NB4 (cell line): ENCODE data around the gene RNU7-1.

ENCODE experiments used
- DNase-seq: peaks from one replicate; pipeline ENCODE4 v3.0.0; 2010; ENCODE audit warnings: low read depth
- H3K4me3 ChIP-seq: one replicate; pipeline ENCODE4 v1.5.1; 2011; ENCODE audit warnings: mild to moderate bottlenecking, low read depth, low read length, moderate library complexity
- CTCF ChIP-seq: IDR thresholded peaks from one replicate; pipeline ENCODE4 v1.5.1; 2012; ENCODE audit warnings: low read depth, low read length
- MYC ChIP-seq: IDR thresholded peaks from 2 replicates; pipeline ENCODE4 v1.6.1; 2011; ENCODE audit warnings: low read depth, low read length
- POLR2A ChIP-seq: IDR thresholded peaks from 2 replicates; pipeline ENCODE4 v1.6.1; 2011; ENCODE audit warnings: mild to moderate bottlenecking; ENCODE audit not compliant: insufficient read length; ENCODE audit errors: extremely low read depth
- TF ChIP-seq, protein P1 (sequence below): IDR thresholded peaks from 2 replicates; pipeline ENCODE4 v1.6.1; 2011; ENCODE audit warnings: low read depth, low read length

Gene RNU7-1

GRCh38 chr12:6979453-6979852 lies 35.8 kb downstream of the RNU7-1 start:
- H3K4me3 ChIP-seq, result no peak overlapping the region
- no peak for DNase-seq
- no peak for TF ChIP-seq POLR2A
- no peak for TF ChIP-seq MYC
- no peak for TF ChIP-seq CTCF
- TF ChIP-seq, protein P1, sequence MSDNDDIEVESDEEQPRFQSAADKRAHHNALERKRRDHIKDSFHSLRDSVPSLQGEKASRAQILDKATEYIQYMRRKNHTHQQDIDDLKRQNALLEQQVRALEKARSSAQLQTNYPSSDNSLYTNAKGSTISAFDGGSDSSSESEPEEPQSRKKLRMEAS, result no peak

- TF ChIP-seq CTCF (no peak), MYC (no peak), POLR2A (no peak)
- TF ChIP-seq, protein P1, result no peak
- H3K4me3 ChIP-seq, result no peak overlapping the region
- DNase-seq, result no peak
These were observed 36.5 kb downstream of the RNU7-1 start for GRCh38 chr12:6980075-6980474.

- H3K4me3 ChIP-seq, result no peak overlapping the region
- TF ChIP-seq CTCF (no peak), MYC (no peak), POLR2A (no peak)
- TF ChIP-seq, protein P1, result no peak
- DNase-seq, result no peak
These were observed 37.1 kb downstream of the RNU7-1 start for GRCh38 chr12:6980740-6981139.

DNA sequence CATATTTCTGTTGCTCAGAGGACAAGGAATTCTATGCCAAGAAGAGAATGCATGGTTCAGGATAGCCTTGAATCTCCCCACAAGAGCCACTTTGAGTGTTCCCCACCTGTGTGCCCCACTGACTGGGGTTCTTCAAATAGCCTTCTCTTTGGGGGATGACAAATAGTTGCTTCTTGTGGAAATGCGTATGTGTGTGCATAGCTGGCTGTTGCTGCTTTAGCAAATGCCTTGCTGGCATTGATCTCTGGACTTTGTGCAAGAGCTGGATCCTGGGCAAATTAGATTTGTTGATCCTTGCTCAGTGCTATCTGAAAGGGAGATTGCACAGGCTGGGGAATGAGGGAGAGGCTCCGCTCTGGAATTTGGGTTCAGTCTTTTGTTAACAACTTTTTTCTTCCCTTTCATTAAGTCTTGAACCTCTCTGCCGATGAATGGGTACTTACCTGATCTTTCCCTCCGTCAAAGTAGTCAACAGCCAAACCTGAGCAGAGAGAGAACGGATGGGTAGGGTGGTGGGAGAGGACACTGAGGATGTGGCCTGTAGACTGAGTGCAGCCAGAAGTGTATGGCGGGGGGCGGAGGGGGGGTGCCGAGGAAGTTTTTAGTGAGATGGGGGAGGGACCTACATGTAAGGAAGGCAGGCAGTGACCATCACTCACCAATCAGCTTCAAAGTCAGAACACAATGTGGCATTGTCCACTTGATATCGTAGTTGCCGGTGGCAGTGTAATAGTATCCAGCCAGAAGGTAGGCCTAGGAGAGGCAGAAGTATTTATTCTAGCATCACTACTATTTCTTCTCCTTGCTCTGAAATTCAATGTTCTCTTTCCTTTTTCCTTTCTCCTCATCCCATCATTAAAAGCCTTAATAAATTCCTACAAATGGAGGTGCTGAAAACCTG lies 37.8 kb downstream of the RNU7-1 start:
- H3K4me3 ChIP-seq, result no peak overlapping the region
- TF ChIP-seq, protein P1, result no peak
- TF ChIP-seq MYC, result no peak
- TF ChIP-seq POLR2A, result no peak
- TF ChIP-seq CTCF, result no peak
- DNase-seq, result no peak

GRCh38 chr12:6982532-6982931 lies 38.9 kb downstream of the RNU7-1 start:
- TF ChIP-seq MYC, result no peak
- TF ChIP-seq, protein P1, result no peak
- TF ChIP-seq CTCF, result no peak
- no peak for TF ChIP-seq POLR2A
- DNase-seq, result no peak
- H3K4me3 ChIP-seq, result no peak overlapping the region
